ENCODE results near the gene NCKAP5. TPM values are rescaled to one million over a fixed set of nuclear protein-coding genes. Genes with fewer than 3 reads are reported as not detected.

NCKAP5 gene
- total RNA-seq, 5 donors from 2014 or later (not counting 1 experiment from before 2014, with no cell fraction given), result 0.06 TPM; not detected in 4

GRCh38 chr2:133167223-133167622 is 401.0 kb downstream of the NCKAP5 start:
- DNase-seq (no peak), ATAC-seq (replicated peaks in 1 of 4) (no peak)
- Mint-ChIP-seq H3K9me3 (peaks cover 0 to 13% (median 0%) of the 10 kb centered on the region in 3 donors), H3K27ac (no peak overlapping the region), H3K4me1 (no peaks in the 10 kb centered on the region), H3K27me3 (peaks cover 0 to 7% of the 10 kb centered on the region in 2 donors), H3K4me3 (no peak overlapping the region), H3K36me3 (no peaks in the 10 kb centered on the region)
- CTCF ChIA-PET, result no interaction called here
- Histone ChIP-seq H3K27ac (ENCODE audit: low read length) (no peak overlapping the region), H3K4me1 (ENCODE audit: control insufficient read depth in 1 of 2, extremely low read depth in 1 of 2, insufficient read depth in 2 of 2, low read length in 2 of 2) (no peaks in the 10 kb centered on the region), H3K9me3 (no peaks in the 10 kb centered on the region), H3K36me3 (ENCODE audit: control insufficient read depth in 2 of 2, extremely low read depth in 1 of 2, insufficient read depth in 1 of 2, low read length in 1 of 2) (no peaks in the 10 kb centered on the region), H3K27me3 (replicated peaks in 1 of 2; ENCODE audit: control insufficient read depth in 2 of 2, extremely low read depth in 1 of 2, insufficient read depth in 2 of 2, low read length in 1 of 2) (no peaks in the 10 kb centered on the region), H3K4me3 (ENCODE audit: control insufficient read depth in 1 of 2, extremely low read depth in 1 of 2, low read length in 1 of 2) (no peak overlapping the region)
- no CpG with 5 or more reads among the region's 3 CpGs for WGBS (ENCODE audit: insufficient coverage)
- POLR2A ChIA-PET, result no interaction called here

- Mint-ChIP-seq H3K4me3 (no peak overlapping the region), H3K9me3 (peaks cover 0 to 13% (median 0%) of the 10 kb centered on the region in 3 donors), H3K36me3 (no peaks in the 10 kb centered on the region), H3K27me3 (peaks cover 0 to 7% of the 10 kb centered on the region in 2 donors), H3K27ac (no peak overlapping the region), H3K4me1 (no peaks in the 10 kb centered on the region)
- ChIA-PET CTCF (no interaction called here), POLR2A (no interaction called here)
- no peaks in the 10 kb centered on the region for H3K27me3 ChIP-seq (replicated peaks in 1 of 2; ENCODE audit: control insufficient read depth in 2 of 2, extremely low read depth in 1 of 2, insufficient read depth in 2 of 2, low read length in 1 of 2)
- no peak for DNase-seq
- no peak overlapping the region for H3K4me3 ChIP-seq (ENCODE audit: control insufficient read depth in 1 of 2, extremely low read depth in 1 of 2, low read length in 1 of 2)
- no peak overlapping the region for H3K27ac ChIP-seq (ENCODE audit: low read length)
- H3K9me3 ChIP-seq, result no peaks in the 10 kb centered on the region
- H3K4me1 ChIP-seq (ENCODE audit: control insufficient read depth in 1 of 2, extremely low read depth in 1 of 2, insufficient read depth in 2 of 2, low read length in 2 of 2), result no peaks in the 10 kb centered on the region
- no peak for ATAC-seq (replicated peaks in 1 of 4)
- no peaks in the 10 kb centered on the region for H3K36me3 ChIP-seq (ENCODE audit: control insufficient read depth in 2 of 2, extremely low read depth in 1 of 2, insufficient read depth in 1 of 2, low read length in 1 of 2)
- no CpG with 5 or more reads among the region's 2 CpGs for WGBS (ENCODE audit: insufficient coverage)
Observed at GRCh38 chr2:133166031-133166430, 402.2 kb downstream of the NCKAP5 start.

GRCh38 chr2:133163111-133163510 is 405.2 kb downstream of the NCKAP5 start:
- 88% methylated on average over 3 of the region's 4 CpGs for WGBS (ENCODE audit: insufficient coverage)
- Histone ChIP-seq H3K9me3 (no peaks in the 10 kb centered on the region), H3K36me3 (ENCODE audit: control insufficient read depth in 2 of 2, extremely low read depth in 1 of 2, insufficient read depth in 1 of 2, low read length in 1 of 2) (no peaks in the 10 kb centered on the region), H3K4me1 (ENCODE audit: control insufficient read depth in 1 of 2, extremely low read depth in 1 of 2, insufficient read depth in 2 of 2, low read length in 2 of 2) (no peaks in the 10 kb centered on the region), H3K4me3 (ENCODE audit: control insufficient read depth in 1 of 2, extremely low read depth in 1 of 2, low read length in 1 of 2) (no peak overlapping the region), H3K27ac (ENCODE audit: low read length) (no peak overlapping the region), H3K27me3 (replicated peaks in 1 of 2; ENCODE audit: control insufficient read depth in 2 of 2, extremely low read depth in 1 of 2, insufficient read depth in 2 of 2, low read length in 1 of 2) (no peaks in the 10 kb centered on the region)
- Mint-ChIP-seq H3K4me1 (no peaks in the 10 kb centered on the region), H3K36me3 (no peaks in the 10 kb centered on the region), H3K27me3 (no peaks in the 10 kb centered on the region), H3K4me3 (no peak overlapping the region), H3K27ac (no peak overlapping the region), H3K9me3 (no peaks in the 10 kb centered on the region)
- ChIA-PET POLR2A (no interaction called here), CTCF (interaction anchor here in 1 of 2 donors (0.7 kb wide), 1 partner anchor 891 kb away, joined by 3 read pairs; no protein-coding TSS in a partner anchor)
- ATAC-seq (replicated peaks in 1 of 4), result no peak
- no peak for DNase-seq

- ATAC-seq (replicated peaks in 1 of 4) (no peak), DNase-seq (no peak)
- Histone ChIP-seq H3K4me1 (ENCODE audit: control insufficient read depth in 1 of 2, extremely low read depth in 1 of 2, insufficient read depth in 2 of 2, low read length in 2 of 2) (no peaks in the 10 kb centered on the region), H3K9me3 (no peaks in the 10 kb centered on the region), H3K27me3 (replicated peaks in 1 of 2; ENCODE audit: control insufficient read depth in 2 of 2, extremely low read depth in 1 of 2, insufficient read depth in 2 of 2, low read length in 1 of 2) (no peaks in the 10 kb centered on the region), H3K4me3 (ENCODE audit: control insufficient read depth in 1 of 2, extremely low read depth in 1 of 2, low read length in 1 of 2) (no peak overlapping the region), H3K27ac (ENCODE audit: low read length) (no peak overlapping the region), H3K36me3 (ENCODE audit: control insufficient read depth in 2 of 2, extremely low read depth in 1 of 2, insufficient read depth in 1 of 2, low read length in 1 of 2) (no peaks in the 10 kb centered on the region)
- Mint-ChIP-seq H3K4me3 (no peak overlapping the region), H3K4me1 (no peaks in the 10 kb centered on the region), H3K27ac (no peak overlapping the region), H3K9me3 (peaks cover 0 to 5% (median 3%) of the 10 kb centered on the region in 3 donors), H3K27me3 (no peaks in the 10 kb centered on the region), H3K36me3 (no peaks in the 10 kb centered on the region)
- CTCF ChIA-PET, result no interaction called here
- POLR2A ChIA-PET, result no interaction called here
Observed at GRCh38 chr2:133158442-133158841, 409.8 kb downstream of the NCKAP5 start.

- DNase-seq (no peak), ATAC-seq (replicated peaks in 1 of 4) (no peak)
- Mint-ChIP-seq H3K36me3 (no peaks in the 10 kb centered on the region), H3K4me3 (no peak overlapping the region), H3K4me1 (no peaks in the 10 kb centered on the region), H3K9me3 (peaks cover 0 to 5% (median 3%) of the 10 kb centered on the region in 3 donors), H3K27ac (no peak overlapping the region), H3K27me3 (no peaks in the 10 kb centered on the region)
- ChIA-PET POLR2A (no interaction called here), CTCF (no interaction called here)
- Histone ChIP-seq H3K4me1 (ENCODE audit: control insufficient read depth in 1 of 2, extremely low read depth in 1 of 2, insufficient read depth in 2 of 2, low read length in 2 of 2) (no peaks in the 10 kb centered on the region), H3K4me3 (ENCODE audit: control insufficient read depth in 1 of 2, extremely low read depth in 1 of 2, low read length in 1 of 2) (no peak overlapping the region), H3K27me3 (replicated peaks in 1 of 2; ENCODE audit: control insufficient read depth in 2 of 2, extremely low read depth in 1 of 2, insufficient read depth in 2 of 2, low read length in 1 of 2) (no peaks in the 10 kb centered on the region), H3K36me3 (ENCODE audit: control insufficient read depth in 2 of 2, extremely low read depth in 1 of 2, insufficient read depth in 1 of 2, low read length in 1 of 2) (no peaks in the 10 kb centered on the region), H3K9me3 (no peaks in the 10 kb centered on the region), H3K27ac (ENCODE audit: low read length) (no peak overlapping the region)
- 80% methylated on average over 1 of the region's 1 CpG for WGBS (ENCODE audit: insufficient coverage)
Observed at GRCh38 chr2:133158024-133158423, 410.2 kb downstream of the NCKAP5 start.

GRCh38 chr2:133157141-133157540 is 411.1 kb downstream of the NCKAP5 start:
- no peaks in the 10 kb centered on the region for H3K36me3 ChIP-seq (ENCODE audit: control insufficient read depth in 2 of 2, extremely low read depth in 1 of 2, insufficient read depth in 1 of 2, low read length in 1 of 2)
- H3K9me3 ChIP-seq, result no peaks in the 10 kb centered on the region
- ChIA-PET CTCF (no interaction called here), POLR2A (no interaction called here)
- DNase-seq, result no peak
- no peaks in the 10 kb centered on the region for H3K4me1 Mint-ChIP-seq
- no peaks in the 10 kb centered on the region for H3K4me1 ChIP-seq (ENCODE audit: control insufficient read depth in 1 of 2, extremely low read depth in 1 of 2, insufficient read depth in 2 of 2, low read length in 2 of 2)
- no peaks in the 10 kb centered on the region for H3K27me3 ChIP-seq (replicated peaks in 1 of 2; ENCODE audit: control insufficient read depth in 2 of 2, extremely low read depth in 1 of 2, insufficient read depth in 2 of 2, low read length in 1 of 2)
- no CpG with 5 or more reads among the region's 3 CpGs for WGBS (ENCODE audit: insufficient coverage)
- no peaks in the 10 kb centered on the region for H3K36me3 Mint-ChIP-seq
- ATAC-seq (replicated peaks in 1 of 4), result no peak
- peaks cover 0 to 5% (median 3%) of the 10 kb centered on the region in 3 donors for H3K9me3 Mint-ChIP-seq
- H3K4me3 Mint-ChIP-seq, result no peak overlapping the region
- no peak overlapping the region for H3K27ac Mint-ChIP-seq
- no peak overlapping the region for H3K4me3 ChIP-seq (ENCODE audit: control insufficient read depth in 1 of 2, extremely low read depth in 1 of 2, low read length in 1 of 2)
- H3K27me3 Mint-ChIP-seq, result no peaks in the 10 kb centered on the region
- no peak overlapping the region for H3K27ac ChIP-seq (ENCODE audit: low read length)

GRCh38 chr2:133152801-133153200 is 415.5 kb downstream of the NCKAP5 start:
- no CpG with 5 or more reads among the region's 1 CpG for WGBS (ENCODE audit: insufficient coverage)
- ChIA-PET CTCF (no interaction called here), POLR2A (no interaction called here)
- DNase-seq, result no peak
- ATAC-seq (replicated peaks in 1 of 4), result no peak
- H3K9me3 Mint-ChIP-seq, result peaks cover 4 to 5% (median 5%) of the 10 kb centered on the region in 3 donors
- H3K27ac ChIP-seq (ENCODE audit: low read length), result no peak overlapping the region
- no peaks in the 10 kb centered on the region for H3K4me1 Mint-ChIP-seq
- H3K27ac Mint-ChIP-seq, result no peak overlapping the region
- H3K4me3 ChIP-seq (ENCODE audit: control insufficient read depth in 1 of 2, extremely low read depth in 1 of 2, low read length in 1 of 2), result no peak overlapping the region
- no peaks in the 10 kb centered on the region for H3K27me3 Mint-ChIP-seq
- H3K9me3 ChIP-seq, result no peaks in the 10 kb centered on the region
- no peaks in the 10 kb centered on the region for H3K36me3 Mint-ChIP-seq
- no peaks in the 10 kb centered on the region for H3K36me3 ChIP-seq (ENCODE audit: control insufficient read depth in 2 of 2, extremely low read depth in 1 of 2, insufficient read depth in 1 of 2, low read length in 1 of 2)
- H3K4me3 Mint-ChIP-seq, result no peak overlapping the region
- no peaks in the 10 kb centered on the region for H3K27me3 ChIP-seq (replicated peaks in 1 of 2; ENCODE audit: control insufficient read depth in 2 of 2, extremely low read depth in 1 of 2, insufficient read depth in 2 of 2, low read length in 1 of 2)
- no peaks in the 10 kb centered on the region for H3K4me1 ChIP-seq (ENCODE audit: control insufficient read depth in 1 of 2, extremely low read depth in 1 of 2, insufficient read depth in 2 of 2, low read length in 2 of 2)

Data from T-cell (primary cell).